ENCODE data around the gene MYMK. TPM values are rescaled to one million over a fixed set of nuclear protein-coding genes. Genes with fewer than 3 reads are reported as not detected.

MYMK gene
- total RNA-seq, 2 experiments from 2014 or later: not detected

GRCh38 chr9:133477461-133477860 is 47.3 kb downstream of the MYMK start:
- ATAC-seq: no peak
- CTCF ChIA-PET: no interaction called here
- peaks cover 17% of the 10 kb centered on the region for H3K4me1 Mint-ChIP-seq
- no peak overlapping the region for H3K27ac Mint-ChIP-seq
- H3K4me3 Mint-ChIP-seq: no peak overlapping the region
- H3K27me3 Mint-ChIP-seq: no peaks in the 10 kb centered on the region
- no peaks in the 10 kb centered on the region for H3K36me3 Mint-ChIP-seq
- no peak for DNase-seq
- H3K9me3 Mint-ChIP-seq (ENCODE audit: low read depth): no peaks in the 10 kb centered on the region

GRCh38 chr9:133476941-133477340 is 47.8 kb downstream of the MYMK start:
- no peaks in the 10 kb centered on the region for H3K9me3 Mint-ChIP-seq (ENCODE audit: low read depth)
- DNase-seq (no peak), ATAC-seq (no peak)
- no peaks in the 10 kb centered on the region for H3K36me3 Mint-ChIP-seq
- CTCF ChIA-PET: no interaction called here
- no peak overlapping the region for H3K27ac Mint-ChIP-seq
- no peak overlapping the region for H3K4me3 Mint-ChIP-seq
- H3K27me3 Mint-ChIP-seq: no peaks in the 10 kb centered on the region
- H3K4me1 Mint-ChIP-seq: peaks cover 17% of the 10 kb centered on the region

- CTCF ChIA-PET: interaction anchor here (0.9 kb wide), 1 partner anchor 10 kb away, joined by 3 read pairs; no protein-coding TSS in a partner anchor
- DNase-seq (no peak), ATAC-seq (no peak)
- Mint-ChIP-seq H3K27ac (no peak overlapping the region), H3K36me3 (no peaks in the 10 kb centered on the region), H3K27me3 (no peaks in the 10 kb centered on the region), H3K4me1 (peaks cover 17% of the 10 kb centered on the region), H3K4me3 (no peak overlapping the region), H3K9me3 (ENCODE audit: low read depth) (no peaks in the 10 kb centered on the region)
These were observed 48.5 kb downstream of the MYMK start for GRCh38 chr9:133476036-133476931.

GRCh38 chr9:133475292-133476012 is 49.3 kb downstream of the MYMK start:
- CTCF ChIA-PET: interaction anchor here (0.9 kb wide), 1 partner anchor 11 kb away, joined by 3 read pairs; no protein-coding TSS in a partner anchor
- ATAC-seq: no peak
- no peaks in the 10 kb centered on the region for H3K9me3 Mint-ChIP-seq (ENCODE audit: low read depth)
- no peak overlapping the region for H3K27ac Mint-ChIP-seq
- H3K36me3 Mint-ChIP-seq: no peaks in the 10 kb centered on the region
- H3K27me3 Mint-ChIP-seq: no peaks in the 10 kb centered on the region
- DNase-seq: no peak
- peaks cover 17% of the 10 kb centered on the region for H3K4me1 Mint-ChIP-seq
- no peak overlapping the region for H3K4me3 Mint-ChIP-seq

GRCh38 chr9:133474853-133475252 is 49.9 kb downstream of the MYMK start:
- no peak overlapping the region for H3K4me3 Mint-ChIP-seq
- no peaks in the 10 kb centered on the region for H3K27me3 Mint-ChIP-seq
- H3K9me3 Mint-ChIP-seq (ENCODE audit: low read depth): no peaks in the 10 kb centered on the region
- H3K27ac Mint-ChIP-seq: no peak overlapping the region
- no peaks in the 10 kb centered on the region for H3K36me3 Mint-ChIP-seq
- peaks cover 16% of the 10 kb centered on the region for H3K4me1 Mint-ChIP-seq
- no peak for DNase-seq
- ATAC-seq: no peak
- CTCF ChIA-PET: interaction anchor here (1.9 kb wide), 1 partner anchor 12 kb away, joined by 6 read pairs; no protein-coding TSS in a partner anchor

GRCh38 chr9:133474215-133474614 is 50.5 kb downstream of the MYMK start:
- ATAC-seq (no peak), DNase-seq (no peak)
- H3K4me3 Mint-ChIP-seq: no peak overlapping the region
- H3K27me3 Mint-ChIP-seq: no peaks in the 10 kb centered on the region
- peaks cover 10% of the 10 kb centered on the region for H3K4me1 Mint-ChIP-seq
- no peak overlapping the region for H3K27ac Mint-ChIP-seq
- CTCF ChIA-PET: interaction anchor here (1.9 kb wide), 1 partner anchor 13 kb away, joined by 6 read pairs; no protein-coding TSS in a partner anchor
- no peaks in the 10 kb centered on the region for H3K36me3 Mint-ChIP-seq
- no peaks in the 10 kb centered on the region for H3K9me3 Mint-ChIP-seq (ENCODE audit: low read depth)

GRCh38 chr9:133473743-133474142 is 51.0 kb downstream of the MYMK start:
- ATAC-seq (no peak), DNase-seq (no peak)
- Mint-ChIP-seq H3K36me3 (no peaks in the 10 kb centered on the region), H3K4me3 (no peak overlapping the region), H3K27me3 (no peaks in the 10 kb centered on the region), H3K27ac (no peak overlapping the region), H3K4me1 (peaks cover 10% of the 10 kb centered on the region), H3K9me3 (ENCODE audit: low read depth) (no peaks in the 10 kb centered on the region)
- CTCF ChIA-PET: interaction anchor here (1.9 kb wide), 1 partner anchor 13 kb away, joined by 6 read pairs; no protein-coding TSS in a partner anchor

GRCh38 chr9:133472753-133473378 is 51.9 kb downstream of the MYMK start:
- DNase-seq (no peak), ATAC-seq (no peak)
- CTCF ChIA-PET: interaction anchor here (1.9 kb wide), 1 partner anchor 14 kb away, joined by 6 read pairs; no protein-coding TSS in a partner anchor
- Mint-ChIP-seq H3K27me3 (no peaks in the 10 kb centered on the region), H3K4me1 (peaks cover 9% of the 10 kb centered on the region), H3K9me3 (ENCODE audit: low read depth) (no peaks in the 10 kb centered on the region), H3K36me3 (no peaks in the 10 kb centered on the region), H3K27ac (no peak overlapping the region), H3K4me3 (no peak overlapping the region)

GRCh38 chr9:133472277-133472645 is 52.5 kb downstream of the MYMK start:
- no peaks in the 10 kb centered on the region for H3K9me3 Mint-ChIP-seq (ENCODE audit: low read depth)

GRCh38 chr9:133471551-133472276 is 53.0 kb downstream of the MYMK start:
- Mint-ChIP-seq H3K4me1 (peaks cover 6% of the 10 kb centered on the region), H3K9me3 (ENCODE audit: low read depth) (no peaks in the 10 kb centered on the region), H3K4me3 (no peak overlapping the region), H3K36me3 (no peaks in the 10 kb centered on the region), H3K27me3 (no peaks in the 10 kb centered on the region), H3K27ac (no peak overlapping the region)
- ATAC-seq: no peak
- no peak for DNase-seq
- CTCF ChIA-PET: no interaction called here

More at GRCh38 chr9:133472277-133472645, 52.5 kb downstream of the MYMK start:
- Mint-ChIP-seq H3K36me3 (no peaks in the 10 kb centered on the region), H3K4me1 (peaks cover 6% of the 10 kb centered on the region), H3K27me3 (no peaks in the 10 kb centered on the region), H3K4me3 (no peak overlapping the region), H3K27ac (no peak overlapping the region)
- CTCF ChIA-PET: no interaction called here
- DNase-seq (no peak), ATAC-seq (no peak)

GRCh38 chr9:133470988-133471387 is 53.8 kb downstream of the MYMK start:
- ATAC-seq (no peak), DNase-seq (no peak)
- no peaks in the 10 kb centered on the region for H3K36me3 Mint-ChIP-seq
- H3K4me1 Mint-ChIP-seq: peaks cover 6% of the 10 kb centered on the region
- H3K9me3 Mint-ChIP-seq (ENCODE audit: low read depth): no peaks in the 10 kb centered on the region
- H3K27ac Mint-ChIP-seq: no peak overlapping the region
- H3K4me3 Mint-ChIP-seq: no peak overlapping the region
- no peaks in the 10 kb centered on the region for H3K27me3 Mint-ChIP-seq
- CTCF ChIA-PET: no interaction called here

GRCh38 chr9:133470427-133470924 is 54.3 kb downstream of the MYMK start:
- H3K4me1 Mint-ChIP-seq: peaks cover 6% of the 10 kb centered on the region
- H3K27ac Mint-ChIP-seq: no peak overlapping the region
- no peaks in the 10 kb centered on the region for H3K9me3 Mint-ChIP-seq (ENCODE audit: low read depth)
- no peaks in the 10 kb centered on the region for H3K27me3 Mint-ChIP-seq
- H3K4me3 Mint-ChIP-seq: no peak overlapping the region
- DNase-seq (no peak), ATAC-seq (no peak)
- H3K36me3 Mint-ChIP-seq: no peaks in the 10 kb centered on the region
- CTCF ChIA-PET: no interaction called here
